Osteocyte (in vitro differentiated cells): ENCODE measurements around the gene IMMP2L. TPM values are rescaled to one million over a fixed set of nuclear protein-coding genes. Genes with fewer than 3 reads are reported as not detected.

ENCODE experiments used
- DNase-seq: peaks from one replicate; pipeline ENCODE4 v3.0.0; 2021; ENCODE audit warnings: mixed read lengths; ENCODE audit not compliant: unreplicated experiment; ENCODE audit errors: extremely low spot score
- H3K27ac Mint-ChIP-seq: one replicate; pipeline ENCODE4 v1.8.0; 2021; ENCODE audit warnings: mild to moderate bottlenecking, mixed read lengths; ENCODE audit not compliant: unreplicated experiment
- H3K27me3 Mint-ChIP-seq: one replicate; pipeline ENCODE4 v1.8.0; 2021; ENCODE audit warnings: mixed read lengths; ENCODE audit not compliant: unreplicated experiment
- H3K36me3 Mint-ChIP-seq: one replicate; pipeline ENCODE4 v1.8.0; 2021; ENCODE audit warnings: mixed read lengths; ENCODE audit not compliant: unreplicated experiment
- H3K4me1 Mint-ChIP-seq: one replicate; pipeline ENCODE4 v1.8.0; 2021; ENCODE audit warnings: mixed read lengths; ENCODE audit not compliant: unreplicated experiment
- H3K4me3 Mint-ChIP-seq: one replicate; pipeline ENCODE4 v1.8.0; 2021; ENCODE audit warnings: mild to moderate bottlenecking, moderate library complexity, mixed read lengths; ENCODE audit not compliant: unreplicated experiment
- H3K9me3 Mint-ChIP-seq: one replicate; pipeline ENCODE4 v1.8.0; 2021; ENCODE audit warnings: mixed read lengths; ENCODE audit not compliant: unreplicated experiment
- total RNA-seq: library from RNA; stranded (reverse); gene quantifications from 2 replicates; pipeline ENCODE4 v1.2.1, GENCODE V29; 2021
- TF ChIP-seq, protein P1 (sequence below): fragments of 200-600 bp; sonication (generic); IDR thresholded peaks from 2 replicates; pipeline ENCODE4 v1.5.0; 2021; ENCODE audit warnings: antibody characterized with exemption, mild to moderate bottlenecking, moderate library complexity

Gene IMMP2L
- total RNA-seq, 1 donor from 2014 or later = 15.6 TPM

- no peak overlapping the region for H3K27ac Mint-ChIP-seq
- DNase-seq = no peak
- H3K4me3 Mint-ChIP-seq = no peak overlapping the region
- H3K36me3 Mint-ChIP-seq = no peaks in the 10 kb centered on the region
- TF ChIP-seq, protein P1, sequence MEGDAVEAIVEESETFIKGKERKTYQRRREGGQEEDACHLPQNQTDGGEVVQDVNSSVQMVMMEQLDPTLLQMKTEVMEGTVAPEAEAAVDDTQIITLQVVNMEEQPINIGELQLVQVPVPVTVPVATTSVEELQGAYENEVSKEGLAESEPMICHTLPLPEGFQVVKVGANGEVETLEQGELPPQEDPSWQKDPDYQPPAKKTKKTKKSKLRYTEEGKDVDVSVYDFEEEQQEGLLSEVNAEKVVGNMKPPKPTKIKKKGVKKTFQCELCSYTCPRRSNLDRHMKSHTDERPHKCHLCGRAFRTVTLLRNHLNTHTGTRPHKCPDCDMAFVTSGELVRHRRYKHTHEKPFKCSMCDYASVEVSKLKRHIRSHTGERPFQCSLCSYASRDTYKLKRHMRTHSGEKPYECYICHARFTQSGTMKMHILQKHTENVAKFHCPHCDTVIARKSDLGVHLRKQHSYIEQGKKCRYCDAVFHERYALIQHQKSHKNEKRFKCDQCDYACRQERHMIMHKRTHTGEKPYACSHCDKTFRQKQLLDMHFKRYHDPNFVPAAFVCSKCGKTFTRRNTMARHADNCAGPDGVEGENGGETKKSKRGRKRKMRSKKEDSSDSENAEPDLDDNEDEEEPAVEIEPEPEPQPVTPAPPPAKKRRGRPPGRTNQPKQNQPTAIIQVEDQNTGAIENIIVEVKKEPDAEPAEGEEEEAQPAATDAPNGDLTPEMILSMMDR = no peak
- no peaks in the 10 kb centered on the region for H3K4me1 Mint-ChIP-seq
- H3K27me3 Mint-ChIP-seq = no peaks in the 10 kb centered on the region
- H3K9me3 Mint-ChIP-seq = no peaks in the 10 kb centered on the region
Observed at GRCh38 chr7:110973196-110973990, 588.9 kb downstream of the IMMP2L start.

DNA sequence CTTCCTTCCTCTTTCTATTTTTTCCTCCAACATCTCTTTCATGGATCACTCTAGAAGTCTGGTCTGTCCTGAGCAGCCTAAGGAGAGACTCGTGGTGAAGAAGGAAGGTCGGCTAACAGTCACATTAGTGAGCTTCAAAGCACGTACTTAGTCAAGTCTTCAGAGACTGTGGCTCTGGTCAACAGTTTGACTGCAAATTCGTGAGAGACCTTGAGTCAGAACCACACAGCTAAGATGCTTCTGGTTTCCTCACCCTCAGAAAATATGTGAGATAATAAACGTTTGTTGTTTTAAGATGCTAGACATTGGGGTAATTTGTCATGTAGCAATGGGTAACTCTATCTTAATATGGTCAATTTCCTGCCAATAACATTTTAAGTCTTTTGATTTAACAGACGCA is 597.5 kb downstream of the IMMP2L start:
- Mint-ChIP-seq H3K4me3 (no peak overlapping the region), H3K27me3 (no peaks in the 10 kb centered on the region), H3K9me3 (peaks cover 5% of the 10 kb centered on the region), H3K27ac (no peak overlapping the region), H3K36me3 (no peaks in the 10 kb centered on the region), H3K4me1 (peaks cover 12% of the 10 kb centered on the region)
- TF ChIP-seq, protein P1 = no peak
- DNase-seq = no peak

- Mint-ChIP-seq H3K4me1 (peaks cover 12% of the 10 kb centered on the region), H3K4me3 (no peak overlapping the region), H3K27me3 (no peaks in the 10 kb centered on the region), H3K9me3 (peaks cover 5% of the 10 kb centered on the region), H3K36me3 (no peaks in the 10 kb centered on the region), H3K27ac (no peak overlapping the region)
- TF ChIP-seq, protein P1 = no peak
- DNase-seq = no peak
Observed at GRCh38 chr7:110962826-110963225, 599.5 kb downstream of the IMMP2L start.

DNA sequence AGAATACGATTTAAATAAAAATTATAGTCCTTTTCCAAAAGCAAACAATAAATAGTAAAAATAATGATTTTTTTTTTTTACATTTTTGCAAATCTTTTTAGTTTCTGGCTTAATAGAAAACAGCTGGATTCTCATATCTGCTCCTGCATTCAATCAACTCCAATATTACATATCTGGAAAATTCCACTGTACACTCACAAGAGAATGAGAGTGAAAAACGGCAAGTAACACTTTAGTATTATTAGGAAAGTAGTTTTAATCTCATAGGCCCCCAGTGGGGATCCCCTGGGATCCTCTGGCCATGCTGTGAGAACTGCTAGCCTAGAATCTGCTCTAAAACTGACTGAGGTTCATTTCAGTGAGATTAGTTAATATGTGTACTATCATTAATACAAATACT is 599.9 kb downstream of the IMMP2L start:
- TF ChIP-seq, protein P1 = no peak
- no peaks in the 10 kb centered on the region for H3K36me3 Mint-ChIP-seq
- H3K4me3 Mint-ChIP-seq = no peak overlapping the region
- H3K27me3 Mint-ChIP-seq = no peaks in the 10 kb centered on the region
- no peak for DNase-seq
- H3K9me3 Mint-ChIP-seq = peaks cover 5% of the 10 kb centered on the region
- H3K4me1 Mint-ChIP-seq = peaks cover 12% of the 10 kb centered on the region
- H3K27ac Mint-ChIP-seq = no peak overlapping the region

GRCh38 chr7:110960811-110961210 is 601.5 kb downstream of the IMMP2L start:
- no peaks in the 10 kb centered on the region for H3K27me3 Mint-ChIP-seq
- DNase-seq = no peak
- no peaks in the 10 kb centered on the region for H3K36me3 Mint-ChIP-seq
- H3K4me3 Mint-ChIP-seq = no peak overlapping the region
- H3K4me1 Mint-ChIP-seq = peaks cover 12% of the 10 kb centered on the region
- TF ChIP-seq, protein P1 = no peak
- H3K9me3 Mint-ChIP-seq = peaks cover 5% of the 10 kb centered on the region
- H3K27ac Mint-ChIP-seq = no peak overlapping the region
